Choroid plexus epithelial cell (primary cell): ENCODE measurements around the gene FAM114A1.

Experiments used
- DNase-seq: peaks from one replicate; pipeline ENCODE4 v3.0.0-alpha.2; 2010; ENCODE audit warnings: low read depth
- H3K4me3 ChIP-seq: 2 replicates; pipeline ENCODE4 v1.5.1; 2011; ENCODE audit warnings: low read depth, mild to moderate bottlenecking, control low read depth, low read length, moderate library complexity
- CTCF ChIP-seq: conservative IDR thresholded peaks from 2 replicates; pipeline ENCODE4 v1.5.1; 2011; ENCODE audit warnings: low read depth, mild to moderate bottlenecking, control low read depth, inconsistent platforms, low read length, moderate library complexity

The FAM114A1 gene

GRCh38 chr4:38868059-38868960, 704 bp downstream of the FAM114A1 start:
- TF ChIP-seq CTCF, result no peak
- DNase-seq, result peak; percentile 40
- H3K4me3 ChIP-seq, result peak overlapping the region; percentile 94

- no peak for TF ChIP-seq CTCF
- DNase-seq, result no peak
- H3K4me3 ChIP-seq, result peak overlapping the region; percentile 94
Observed at GRCh38 chr4:38869511-38869910, 1.9 kb downstream of the FAM114A1 start.

GRCh38 chr4:38870098-38870808, 2.6 kb downstream of the FAM114A1 start:
- peak overlapping the region; percentile 1 for H3K4me3 ChIP-seq
- no peak for TF ChIP-seq CTCF
- no peak for DNase-seq

- no peak for TF ChIP-seq CTCF
- no peak for DNase-seq
- no peak overlapping the region for H3K4me3 ChIP-seq
Observed at GRCh38 chr4:38871593-38871992, 4.0 kb downstream of the FAM114A1 start.

GRCh38 chr4:38872620-38873019, 5.0 kb downstream of the FAM114A1 start:
- no peak for TF ChIP-seq CTCF
- DNase-seq, result peak; percentile 39

GRCh38 chr4:38873290-38873944, 5.8 kb downstream of the FAM114A1 start:
- no peak overlapping the region for H3K4me3 ChIP-seq
- peak; percentile 26 for TF ChIP-seq CTCF
- no peak for DNase-seq

More at GRCh38 chr4:38872620-38873019, 5.0 kb downstream of the FAM114A1 start:
- no peak overlapping the region for H3K4me3 ChIP-seq
